ENCODE measurements around the gene TSEN15.

GRCh38 chr1:184118046-184118445 lies 66.5 kb downstream of the TSEN15 start:
- TF ChIP-seq CTCF (IDR thresholded peaks at IDR 0.05; ENCODE audit: low read depth, low read length) (no peak), EZH2phosphoT487 (IDR thresholded peaks at IDR 0.05; ENCODE audit: low read depth) (no peak)
